Stimulated activated CD8-positive, alpha-beta memory T cell treated with anti-CD3 and anti-CD28 coated beads, Interleukin-7, amount 100 ng/mL, for 1 hour (primary cell): ENCODE results near the gene LRRC8D.
A peak's percentile ranks its signal among the peaks of the same experiment; 100 is the strongest.
"Not testable (repeated sequence)": the region's sequence is repeated elsewhere in the genome, so short reads cannot be mapped to it uniquely, and the experiment has no call there.

Experiments used
- DNase-seq, 2 donors: peaks; one replicate each; pipeline ENCODE4 v3.0.0-alpha.2; 2020; ENCODE audit warnings: low read depth in 2 of 2

Gene LRRC8D

DNA sequence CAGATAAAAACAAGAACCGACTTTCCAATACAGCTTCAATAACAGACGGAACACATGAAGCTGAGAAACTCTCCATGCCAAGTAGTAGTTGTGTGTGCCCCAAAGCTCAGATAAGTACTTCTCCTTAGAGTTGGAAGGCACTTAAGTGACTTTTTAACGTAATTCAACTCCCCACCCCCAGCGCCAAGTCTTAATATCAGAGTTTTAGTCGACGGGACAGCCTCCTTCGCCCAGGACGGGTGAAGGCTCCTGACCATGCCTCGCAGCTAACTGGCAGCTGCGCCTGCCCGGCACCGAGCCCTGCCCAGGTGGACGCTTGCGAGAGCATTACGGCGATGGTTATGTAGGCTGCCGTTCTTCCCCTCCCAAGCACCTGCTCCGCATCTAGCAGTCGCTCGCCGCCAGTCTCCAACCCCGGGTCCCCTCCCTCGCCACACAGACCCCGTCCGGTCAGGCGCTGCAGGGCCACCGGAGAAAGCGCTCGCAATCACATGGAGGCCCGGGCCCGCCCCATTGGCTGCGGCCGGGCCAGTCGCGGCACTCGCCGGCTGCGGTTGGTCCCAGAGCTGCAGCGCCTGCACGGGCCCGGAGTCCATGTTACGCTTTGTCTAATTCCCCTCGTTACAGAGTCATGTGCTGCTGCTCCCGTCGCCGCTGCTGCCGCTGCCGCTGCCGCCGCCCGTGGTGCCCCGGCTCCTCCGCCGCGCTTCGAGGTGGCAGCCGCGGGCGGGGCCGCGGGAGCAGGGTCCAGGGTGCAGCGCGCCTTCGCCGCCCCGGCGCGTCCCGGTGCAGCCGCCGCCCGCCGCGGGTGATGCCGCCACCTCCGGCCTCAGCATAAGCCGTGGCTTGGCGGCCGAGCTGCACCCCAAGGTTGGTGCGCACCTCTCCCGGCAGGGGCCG lies at the start of gene LRRC8D:
TSS of gene LRRC8D (plus strand) at position 611 of the 900 bp plus-strand sequence. CDS start 112,037 bp downstream, outside the sequence.
- DNase-seq, result peak; percentile 25 to 34

DNA sequence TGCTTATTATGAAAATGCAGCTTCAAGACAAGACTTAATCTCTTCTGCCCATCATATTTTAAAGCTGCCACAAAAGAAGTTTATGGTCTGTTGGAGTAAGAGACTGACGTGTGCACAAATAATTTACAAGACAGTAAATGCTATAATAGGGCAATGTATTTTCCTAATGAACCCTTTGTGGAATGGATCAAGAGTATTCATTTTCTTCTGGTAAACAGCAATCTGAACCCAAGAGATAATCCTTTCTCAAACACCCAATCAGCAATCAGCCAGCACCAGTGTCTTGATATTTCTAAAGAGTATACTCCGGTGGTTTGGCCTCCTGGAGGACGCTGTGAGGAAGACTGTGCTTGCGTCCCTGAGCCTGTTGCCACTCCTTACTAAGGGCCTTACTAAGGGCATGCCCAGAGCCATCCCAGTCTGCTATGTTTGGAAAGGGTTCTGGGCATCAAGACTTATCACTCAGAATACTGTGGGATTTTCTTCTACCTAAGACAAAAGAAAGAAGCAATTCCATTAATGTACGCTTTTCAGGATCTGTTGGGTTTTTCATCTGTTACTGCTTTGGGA lies 48.8 kb upstream of the LRRC8D start:
- DNase-seq, result no peak

DNA sequence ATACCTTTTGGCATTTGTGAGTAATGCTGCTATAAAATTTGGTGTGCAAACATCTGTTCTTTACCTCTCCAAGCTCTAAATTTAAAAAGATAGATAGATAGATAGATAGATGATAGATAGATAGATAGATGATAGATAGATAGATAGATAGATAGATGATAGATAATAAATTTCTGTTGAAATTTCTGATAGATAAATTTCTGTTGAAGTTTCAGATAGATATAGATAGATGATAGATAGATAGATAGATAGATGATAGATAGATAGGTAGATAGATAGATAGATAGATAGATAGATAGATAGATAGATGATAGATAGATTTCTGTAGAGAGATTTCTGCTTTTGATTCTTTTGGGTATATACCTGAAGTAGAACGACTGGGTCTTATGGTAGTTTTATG lies 44.7 kb upstream of the LRRC8D start:
- not testable (repeated sequence) for DNase-seq

DNA sequence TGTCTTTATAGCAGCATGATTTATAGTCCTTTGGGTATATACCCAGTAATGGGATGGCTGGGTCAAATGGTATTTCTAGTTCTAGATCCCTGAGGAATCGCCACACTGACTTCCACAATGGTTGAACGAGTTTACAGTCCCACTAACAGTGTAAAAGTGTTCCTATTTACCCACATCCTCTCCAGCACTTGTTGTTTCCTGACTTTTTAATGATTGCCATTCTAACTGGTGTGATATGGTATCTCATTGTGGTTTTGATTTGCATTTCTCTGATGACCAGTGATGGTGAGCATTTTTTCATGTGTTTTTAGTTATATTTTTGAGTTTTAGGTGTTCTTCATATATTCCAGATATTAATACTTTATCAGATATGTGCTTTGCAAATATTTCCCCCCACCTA lies 43.6 kb upstream of the LRRC8D start:
- DNase-seq, result not testable (repeated sequence)

DNA sequence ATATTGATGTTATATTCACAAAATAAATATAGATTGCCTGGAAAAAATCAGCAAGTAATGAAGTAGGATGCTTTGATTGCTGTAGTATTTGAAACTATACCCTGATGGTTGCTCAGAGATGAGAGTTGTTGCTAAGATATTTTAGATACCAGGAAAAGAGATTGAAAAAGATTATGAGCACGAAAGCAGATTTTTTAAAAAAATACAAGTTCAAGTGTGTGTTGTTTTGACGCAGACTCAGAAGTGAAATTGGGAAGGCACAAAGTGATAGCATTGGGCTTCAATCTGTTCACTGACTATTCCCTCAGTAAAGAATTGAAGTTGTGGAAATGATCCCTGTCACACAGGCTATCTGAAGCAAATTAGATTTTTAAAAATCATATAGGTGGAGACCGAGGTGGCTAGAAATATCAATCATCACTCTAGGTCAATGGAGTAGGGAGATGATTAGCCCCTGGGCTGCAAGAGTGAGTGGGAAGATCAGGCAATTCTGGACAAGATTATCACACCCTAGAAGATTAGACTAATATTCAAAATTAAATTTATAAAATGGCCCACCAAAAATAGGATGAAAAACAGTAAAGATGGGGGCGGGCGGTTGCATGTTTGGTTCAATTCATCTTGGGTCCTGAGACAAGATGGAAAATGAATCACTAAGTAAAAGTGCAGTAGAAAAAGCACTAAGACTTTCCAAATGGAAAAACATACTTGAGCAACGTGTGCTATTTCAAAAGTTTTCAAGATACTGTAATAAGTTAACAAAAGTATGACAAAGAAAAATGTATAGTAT lies 41.5 kb upstream of the LRRC8D start:
- DNase-seq, result no peak

DNA sequence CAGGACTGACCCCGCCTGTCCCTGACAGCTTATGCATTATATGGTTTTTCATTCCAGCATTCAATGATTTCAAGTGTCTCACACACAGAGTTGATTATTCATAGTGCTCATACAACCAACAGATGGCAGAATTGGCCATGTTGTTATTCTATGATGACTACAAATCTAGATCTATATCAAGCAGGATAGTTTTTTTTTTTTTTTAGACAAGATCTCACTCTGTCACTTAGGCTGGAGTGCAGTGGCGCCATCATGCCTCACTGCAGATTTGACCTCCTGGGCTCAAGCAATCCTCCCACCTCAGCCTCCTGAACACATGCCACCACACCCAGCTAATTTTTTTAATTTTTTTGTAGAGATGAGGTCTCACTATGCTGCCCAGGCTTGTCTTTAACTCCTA lies 40.1 kb upstream of the LRRC8D start:
- DNase-seq, result no peak

DNA sequence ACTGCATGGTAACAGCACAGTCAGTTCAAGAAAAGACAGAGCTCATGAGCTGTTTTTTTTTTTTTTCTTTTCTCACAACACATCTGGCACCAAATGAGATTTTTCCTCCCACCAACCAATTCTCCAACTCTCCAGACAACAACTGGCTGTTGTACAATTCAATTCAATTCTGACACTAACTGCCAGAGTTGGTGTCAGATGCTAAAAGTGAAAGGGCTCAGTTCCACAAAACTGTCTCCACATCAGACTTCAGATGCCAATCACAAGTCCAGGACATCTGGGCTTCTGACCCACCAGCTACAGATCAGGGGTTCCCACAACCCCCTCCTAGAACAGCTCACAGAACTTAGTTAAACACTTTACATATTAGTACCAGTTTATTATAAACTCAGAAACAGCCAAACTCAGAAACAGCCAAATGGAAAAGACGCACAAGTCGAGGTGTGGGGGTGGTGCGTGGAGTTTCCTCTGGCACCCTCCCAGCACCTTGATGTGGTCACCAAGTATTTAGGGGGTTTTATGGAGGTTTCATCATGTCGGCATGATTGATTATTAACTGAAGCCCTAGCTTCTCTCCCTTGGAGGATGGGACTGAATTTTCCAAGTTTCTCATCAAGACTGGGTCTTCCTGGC lies 39.2 kb upstream of the LRRC8D start:
- DNase-seq, result peak in 1 of 2 donors; percentile 36

DNA sequence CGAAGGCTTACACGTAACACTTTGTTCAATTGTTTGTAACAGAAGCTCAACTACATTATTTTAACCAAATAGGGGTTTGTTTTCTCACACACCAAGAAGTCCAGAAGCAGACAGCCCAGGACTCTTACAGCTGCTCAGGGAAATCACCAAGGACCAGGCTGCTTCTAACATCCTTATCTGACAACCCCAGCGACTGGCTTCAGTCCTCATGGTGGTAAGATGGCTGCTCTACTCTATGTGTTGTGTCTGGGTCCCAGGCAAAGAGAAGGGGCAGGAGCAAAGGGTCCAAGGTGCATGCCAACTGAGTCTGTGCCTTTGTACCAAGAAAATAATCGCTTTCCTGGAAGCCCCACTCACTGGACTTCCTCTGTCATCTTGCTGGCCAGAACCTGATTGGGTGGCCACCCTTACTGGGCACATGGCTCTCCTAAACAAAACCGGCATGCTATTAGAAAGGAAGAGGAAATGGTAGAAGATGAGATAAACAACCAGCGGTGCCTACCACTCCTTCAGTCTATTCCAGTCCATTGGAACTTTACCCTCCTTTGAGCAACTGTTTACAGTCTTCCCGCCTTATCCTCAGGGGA lies 34.1 kb upstream of the LRRC8D start:
- no peak for DNase-seq

DNA sequence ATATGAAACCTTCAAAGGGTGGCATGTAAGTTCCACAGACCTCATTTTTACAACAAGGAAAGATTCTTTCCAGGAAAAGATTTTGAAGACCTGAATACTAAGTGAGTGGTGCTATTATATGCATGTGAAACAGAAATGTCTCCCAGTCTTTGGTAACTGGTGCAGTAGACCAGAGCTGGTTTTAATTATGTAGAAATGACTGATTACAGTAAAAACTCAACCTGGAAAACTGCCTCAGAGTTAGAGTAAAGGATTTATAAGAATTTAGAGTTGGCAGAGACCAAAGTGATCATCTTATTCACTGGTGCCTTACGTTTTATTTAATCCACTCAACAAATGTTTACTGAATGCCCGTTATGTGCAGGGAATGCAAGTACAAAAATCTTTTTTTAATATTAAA lies 30.2 kb upstream of the LRRC8D start:
- DNase-seq, result no peak

DNA sequence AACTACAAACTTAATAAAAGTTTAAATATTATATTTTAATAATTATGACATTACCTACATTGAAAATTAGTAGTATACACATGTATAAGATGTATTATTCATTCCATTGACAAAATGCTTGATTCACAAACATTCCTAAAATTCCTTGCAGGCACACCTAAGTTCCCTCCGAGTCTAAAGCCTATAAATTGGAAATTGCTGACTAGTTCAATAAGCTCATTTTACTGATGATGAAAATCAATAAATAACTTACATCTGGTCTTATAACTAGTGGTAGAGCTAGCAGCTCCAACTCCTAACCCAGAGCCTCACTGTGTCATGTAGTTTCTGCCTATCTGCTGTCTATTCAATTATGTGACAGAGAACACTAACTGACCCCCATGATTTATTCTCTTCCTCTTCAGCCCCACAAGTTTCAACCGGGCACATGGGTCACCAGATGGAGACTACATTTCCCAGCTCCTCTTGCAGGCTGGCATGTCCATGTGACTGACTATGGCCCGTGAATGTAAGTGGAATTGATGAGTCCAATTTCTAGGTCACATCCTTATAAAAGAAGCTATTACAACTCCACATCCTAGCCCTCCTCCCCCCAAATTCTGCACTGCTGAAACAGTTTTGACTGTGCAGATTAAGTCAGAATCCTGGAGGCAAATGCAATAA lies 29.6 kb upstream of the LRRC8D start:
- no peak for DNase-seq

DNA sequence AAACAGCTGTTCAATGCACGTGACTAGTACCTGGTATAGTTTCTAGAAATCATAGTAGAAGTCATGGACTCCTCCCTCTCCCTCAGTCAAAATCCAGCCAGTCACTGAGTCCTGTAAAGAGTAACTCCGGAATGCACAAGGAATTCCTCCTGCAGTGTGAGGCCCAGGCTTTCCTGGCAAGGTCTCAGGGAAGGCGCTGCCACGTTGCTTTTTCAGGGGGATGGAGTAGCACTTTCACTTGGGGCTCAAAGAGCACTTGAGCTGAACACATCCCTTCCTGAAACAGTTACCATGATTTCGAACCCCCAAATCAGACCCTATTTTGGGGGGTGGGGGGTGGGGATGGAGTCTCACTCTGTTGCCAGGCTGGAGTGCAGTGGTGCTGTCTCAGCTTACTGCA lies 26.4 kb upstream of the LRRC8D start:
- DNase-seq, result no peak

DNA sequence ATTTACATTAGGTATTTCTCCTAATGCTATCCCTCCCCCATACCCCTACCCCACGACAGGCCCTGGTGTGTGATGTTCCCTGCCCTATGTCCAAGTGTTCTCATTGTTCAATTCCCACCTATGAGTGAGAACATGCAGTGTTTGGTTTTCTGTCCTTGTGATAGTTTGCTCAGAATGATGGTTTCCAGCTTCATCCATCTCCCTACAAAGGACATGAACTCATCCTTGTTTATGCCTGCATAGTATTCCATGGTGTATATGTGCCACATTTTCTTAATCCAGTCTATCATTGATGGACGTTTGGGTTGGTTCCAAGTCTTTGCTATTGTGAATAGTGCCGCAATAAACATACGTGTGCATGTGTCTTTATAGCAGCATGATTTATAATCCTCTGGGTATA lies 25.3 kb upstream of the LRRC8D start:
- DNase-seq, result not testable (repeated sequence)

DNA sequence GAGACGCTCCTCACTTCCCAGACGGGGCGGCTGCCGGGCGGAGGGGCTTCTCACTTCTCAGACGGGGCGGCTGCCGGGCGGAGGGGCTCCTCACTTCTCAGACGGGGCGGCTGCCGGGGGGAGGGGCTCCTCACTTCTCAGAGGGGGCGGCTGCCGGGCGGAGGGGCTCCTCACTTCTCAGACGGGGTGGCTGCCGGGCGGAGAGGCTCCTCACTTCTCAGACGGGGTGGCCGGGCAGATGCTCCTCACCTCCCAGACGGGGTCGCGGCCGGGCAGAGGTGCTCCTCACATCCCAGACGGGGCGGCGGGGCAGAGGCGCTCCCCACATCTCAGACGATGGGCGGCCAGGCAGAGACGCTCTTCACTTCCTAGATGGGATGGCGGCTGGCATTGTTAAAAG lies 23.0 kb upstream of the LRRC8D start:
- not testable (repeated sequence) for DNase-seq

DNA sequence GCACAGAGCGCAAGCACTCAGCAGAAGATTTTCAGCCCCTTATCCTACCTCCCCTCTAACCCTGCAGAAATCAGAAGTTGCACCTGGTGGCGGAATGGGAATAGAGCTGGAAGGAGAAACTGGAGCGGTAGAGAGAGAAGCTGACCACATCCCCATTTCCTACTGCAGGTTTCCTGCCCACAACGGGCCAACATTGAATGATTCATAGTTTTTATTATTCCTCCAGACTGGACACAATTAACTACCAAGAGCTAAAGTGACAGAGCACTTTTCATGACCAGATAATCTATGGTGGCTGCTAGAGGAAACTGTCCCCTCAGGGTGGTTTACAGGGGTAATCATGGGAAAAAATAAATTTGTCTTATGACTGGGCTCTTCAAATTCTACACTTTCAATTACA lies 21.3 kb upstream of the LRRC8D start:
- DNase-seq, result no peak

DNA sequence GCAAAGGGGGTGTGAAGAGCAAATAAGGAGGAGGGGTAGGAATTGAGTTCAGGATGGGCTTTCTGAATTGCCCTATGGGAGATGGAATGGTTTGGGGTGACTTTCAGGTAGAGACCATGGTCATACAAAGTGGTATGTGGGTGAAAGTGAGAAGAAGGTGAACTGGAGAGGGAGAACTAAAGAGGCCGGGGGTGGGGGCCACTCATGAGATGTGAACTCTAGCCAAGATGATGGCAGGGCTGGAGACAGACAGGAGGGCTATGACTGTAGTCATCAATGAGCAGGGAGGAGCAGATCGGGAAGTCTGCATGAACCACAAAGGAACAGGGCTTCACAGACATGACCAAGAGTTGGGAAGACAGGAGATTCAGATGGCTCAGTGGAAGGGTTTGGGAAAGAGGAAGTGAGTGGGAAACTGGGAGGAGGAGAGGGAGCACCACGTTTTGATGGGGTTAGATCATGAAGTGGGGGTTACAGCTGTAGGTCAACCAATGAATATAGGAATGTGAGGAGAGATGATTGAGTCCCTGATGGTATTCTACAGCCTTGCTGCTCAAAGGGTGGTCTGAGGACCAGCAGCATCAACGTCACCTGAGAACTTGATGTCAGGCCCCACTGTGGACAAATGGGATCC lies 20.7 kb upstream of the LRRC8D start:
- DNase-seq, result no peak

DNA sequence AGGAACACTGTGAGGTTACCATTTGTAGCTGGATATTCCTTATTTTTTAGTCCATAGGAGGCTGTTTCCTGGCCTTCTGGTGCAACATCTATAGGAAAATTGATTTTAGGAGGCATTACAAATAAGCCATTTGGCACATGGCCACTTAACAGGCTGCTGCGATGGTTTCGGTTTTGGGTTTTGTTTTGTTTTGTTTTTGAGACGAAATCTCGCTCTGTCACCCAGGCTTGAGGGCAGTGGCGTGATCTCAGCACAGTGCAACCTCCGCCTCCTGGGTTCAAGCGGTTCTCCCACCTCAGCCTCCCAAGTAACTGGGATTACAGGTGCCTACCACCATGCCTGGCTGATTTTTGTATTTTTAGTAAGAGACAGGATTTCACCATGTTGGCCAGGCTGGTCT lies 20.1 kb upstream of the LRRC8D start:
- no peak for DNase-seq

DNA sequence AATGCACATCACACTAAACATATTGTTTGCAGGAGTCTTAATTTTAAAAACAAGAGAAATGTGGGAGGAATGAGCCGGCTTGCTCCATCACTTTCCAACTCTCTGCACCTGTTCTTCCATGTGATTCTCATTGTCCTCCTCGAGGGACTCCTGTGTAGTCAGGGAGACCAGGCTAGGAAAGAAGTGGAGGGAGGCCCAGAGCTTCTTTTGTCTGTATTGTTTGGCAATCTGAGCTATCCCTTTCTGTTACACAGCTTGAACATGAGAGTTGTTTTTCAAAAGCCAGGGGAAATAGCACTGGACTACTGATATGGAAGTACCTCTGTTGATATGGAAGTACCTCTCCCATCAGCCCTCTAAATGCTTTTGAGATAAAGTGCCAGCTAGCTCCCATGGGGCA lies 18.8 kb upstream of the LRRC8D start:
- no peak for DNase-seq

DNA sequence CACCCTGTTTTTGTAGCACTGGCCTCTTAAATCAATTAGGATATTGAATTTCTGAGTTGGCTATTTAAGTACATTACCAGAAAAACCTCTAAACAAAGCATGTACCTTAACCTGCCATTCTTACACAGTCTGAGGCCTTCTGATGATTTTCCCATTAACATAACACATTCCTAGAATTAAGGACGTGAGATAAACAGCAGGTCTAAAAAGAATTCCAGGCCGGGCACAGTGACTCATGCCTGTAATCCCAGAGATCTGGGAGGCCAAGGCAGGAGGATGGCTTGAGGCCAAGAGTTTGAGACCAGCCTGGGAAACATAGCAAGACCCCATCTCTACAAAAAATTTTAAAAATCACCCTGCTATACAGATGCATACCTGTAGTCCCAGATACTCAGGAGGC lies 18.0 kb upstream of the LRRC8D start:
- DNase-seq, result no peak

DNA sequence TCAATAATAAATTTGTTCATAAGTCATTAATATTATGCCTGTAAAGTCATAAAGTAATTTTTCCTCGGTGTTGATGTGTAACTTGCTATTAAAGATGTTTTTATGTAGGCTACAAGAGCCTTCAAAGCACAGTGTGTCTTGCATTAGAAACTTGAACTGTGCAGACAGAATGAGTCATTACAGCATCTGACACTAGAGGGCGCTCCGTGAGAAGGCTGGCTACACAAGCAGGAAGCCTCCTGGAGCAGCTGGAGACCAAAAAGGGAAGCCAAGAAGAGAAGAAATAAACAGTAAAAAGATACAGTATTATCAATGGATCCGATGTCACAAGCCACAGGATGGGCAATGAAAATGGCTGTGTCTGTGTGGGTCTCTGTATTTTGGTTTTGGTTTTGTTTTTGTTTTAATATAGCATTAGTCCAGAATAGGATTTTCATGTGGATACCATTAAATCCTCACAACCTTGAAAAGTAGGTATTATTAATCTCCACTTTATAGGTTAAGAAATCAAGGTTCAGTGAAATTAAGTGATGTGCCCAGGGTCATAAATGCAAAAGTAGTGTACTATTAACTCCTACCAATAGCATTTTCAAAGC lies 16.1 kb upstream of the LRRC8D start:
- DNase-seq, result peak; percentile 60 to 83

DNA sequence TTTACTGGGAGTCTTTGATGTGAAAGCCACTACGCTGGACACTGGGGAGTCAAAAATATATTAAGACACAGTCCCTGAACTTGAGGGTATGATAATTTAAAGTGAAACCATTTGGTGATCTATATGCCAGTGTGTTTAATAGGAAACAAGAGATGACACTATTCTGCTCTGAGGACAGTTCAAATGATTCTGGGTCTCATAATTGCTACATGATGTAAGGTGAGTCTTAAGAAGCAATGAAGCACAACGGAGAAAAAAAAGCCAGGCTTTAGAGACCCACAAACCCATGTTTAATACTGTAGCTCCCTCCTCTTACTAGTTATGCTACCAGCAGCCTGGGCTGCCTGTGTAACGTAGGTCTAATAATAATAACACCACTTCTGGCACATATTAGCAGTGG lies 14.2 kb upstream of the LRRC8D start:
- DNase-seq, result no peak
